B cell (primary cell): ENCODE measurements around the gene COLQ.

Experiments
- CTCF ChIP-seq: fragments of 200-600 bp; IDR thresholded peaks from one replicate; pipeline ENCODE4 v1.8.0; 2022; ENCODE audit warnings: antibody characterized with exemption, mild to moderate bottlenecking
- EZH2 ChIP-seq: IDR thresholded peaks from 2 replicates; pipeline ENCODE4 v1.6.1; 2012; ENCODE audit warnings: borderline replicate concordance, low read depth, mild to moderate bottlenecking, moderate library complexity, low read length; ENCODE audit not compliant: insufficient read depth, poor library complexity, severe bottlenecking

DNA sequence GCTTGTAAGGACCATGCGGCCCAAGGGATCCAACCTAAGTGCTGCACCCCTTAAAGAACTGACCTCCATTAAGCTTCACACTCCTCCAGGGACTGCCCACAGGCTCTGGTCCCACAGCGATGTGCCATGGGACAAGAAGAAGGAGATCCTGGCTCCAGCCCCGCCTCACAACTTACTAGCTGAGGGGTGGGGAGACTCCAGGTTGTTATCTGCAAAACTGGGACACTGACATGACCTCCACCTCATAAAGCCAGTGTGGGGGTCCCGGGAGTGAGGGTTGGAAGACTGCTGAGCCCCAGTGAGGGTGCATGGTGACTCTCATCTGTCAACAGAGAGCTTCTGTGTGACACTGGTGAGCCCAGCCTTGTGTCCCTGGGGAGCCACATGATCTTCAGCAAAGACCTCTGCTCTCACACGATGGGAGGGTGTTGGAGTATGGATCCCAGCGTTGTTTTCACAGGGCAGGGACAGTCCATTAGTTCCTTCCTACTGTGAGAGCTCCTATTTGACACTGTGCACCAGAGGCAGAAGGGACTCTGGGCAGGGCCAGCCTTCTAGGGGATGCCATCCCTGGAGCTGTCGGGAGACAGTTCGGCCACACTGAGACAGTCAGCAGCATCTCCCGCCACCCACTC lies 67.4 kb downstream of the COLQ start:
- TF ChIP-seq CTCF (no peak), EZH2 (no peak)
